GM20431 (cell line): ENCODE data around the gene CCDC3.
"Not testable (repeated sequence)": the region's sequence is repeated elsewhere in the genome, so short reads cannot be mapped to it uniquely, and the experiment has no call there.

Source experiments
- in situ Hi-C: fragments of 300-500 bp; cut with MseI, MboI; formaldehyde crosslinking; loops from one replicate; pipeline ENCODE4 v1.15.0; 2020; ENCODE audit warnings: low sequenced_read_pairs; ENCODE audit not compliant: unreplicated experiment

CCDC3 gene

GRCh38 chr10:13001041-13001886, at the start of gene CCDC3:
TSS of gene CCDC3 (minus strand) at chr10:13001713. CDS start at chr10:13001570, 143 bp downstream.
- in situ Hi-C loops, result no loop called here

DNA sequence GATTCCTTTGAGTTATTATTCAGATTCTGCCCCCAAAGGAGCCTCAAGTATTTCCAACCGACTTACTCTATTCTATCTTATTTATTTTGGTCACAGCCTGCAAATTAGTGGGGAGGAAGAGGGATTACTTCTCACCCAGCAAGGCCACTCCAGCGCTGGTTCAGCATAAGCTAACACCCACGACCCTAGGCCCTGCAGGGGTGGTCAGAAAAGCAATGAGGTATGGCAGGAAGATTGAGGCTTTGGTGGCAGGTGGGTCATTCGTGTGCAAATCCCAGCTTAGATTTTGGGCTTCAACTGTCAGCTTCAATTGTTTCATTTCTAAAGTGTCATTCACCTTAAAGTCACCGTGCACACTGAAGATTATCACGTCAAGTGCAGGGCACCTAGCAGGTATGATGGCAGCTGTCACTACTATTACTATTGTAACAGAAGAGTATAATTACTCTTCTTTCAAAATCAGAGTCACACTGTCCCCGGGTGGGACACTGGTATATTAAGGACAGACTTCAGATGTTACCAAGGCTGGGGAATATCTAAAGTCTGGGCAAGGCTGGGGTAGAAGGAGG, 49.7 kb upstream of the CCDC3 start:
- in situ Hi-C loops, result no loop called here

- in situ Hi-C loops, result no loop called here
These were observed 48.4 kb upstream of the CCDC3 start for GRCh38 chr10:13049774-13050420.

DNA sequence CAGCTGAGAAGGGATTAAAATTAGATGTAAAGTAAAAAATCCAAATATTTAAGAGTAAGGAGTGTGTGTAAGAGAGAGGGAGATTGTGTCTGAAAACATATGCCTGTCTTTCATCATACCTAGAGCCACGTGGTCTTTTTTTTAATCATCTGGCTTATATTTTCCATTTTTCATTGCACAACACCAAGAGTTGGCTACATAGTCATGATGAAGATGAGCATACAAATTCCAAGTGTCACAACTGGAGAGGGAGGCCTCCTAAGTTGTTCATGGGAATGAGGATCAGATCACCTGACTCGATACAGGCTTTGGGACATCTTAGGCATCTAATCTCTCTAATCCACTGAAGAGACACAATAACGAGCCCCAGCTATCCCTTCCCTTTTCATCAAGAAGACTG, 47.2 kb upstream of the CCDC3 start:
- in situ Hi-C loops, result no loop called here

- in situ Hi-C loops, result no loop called here
These were observed 46.2 kb upstream of the CCDC3 start for GRCh38 chr10:13047529-13048206.

DNA sequence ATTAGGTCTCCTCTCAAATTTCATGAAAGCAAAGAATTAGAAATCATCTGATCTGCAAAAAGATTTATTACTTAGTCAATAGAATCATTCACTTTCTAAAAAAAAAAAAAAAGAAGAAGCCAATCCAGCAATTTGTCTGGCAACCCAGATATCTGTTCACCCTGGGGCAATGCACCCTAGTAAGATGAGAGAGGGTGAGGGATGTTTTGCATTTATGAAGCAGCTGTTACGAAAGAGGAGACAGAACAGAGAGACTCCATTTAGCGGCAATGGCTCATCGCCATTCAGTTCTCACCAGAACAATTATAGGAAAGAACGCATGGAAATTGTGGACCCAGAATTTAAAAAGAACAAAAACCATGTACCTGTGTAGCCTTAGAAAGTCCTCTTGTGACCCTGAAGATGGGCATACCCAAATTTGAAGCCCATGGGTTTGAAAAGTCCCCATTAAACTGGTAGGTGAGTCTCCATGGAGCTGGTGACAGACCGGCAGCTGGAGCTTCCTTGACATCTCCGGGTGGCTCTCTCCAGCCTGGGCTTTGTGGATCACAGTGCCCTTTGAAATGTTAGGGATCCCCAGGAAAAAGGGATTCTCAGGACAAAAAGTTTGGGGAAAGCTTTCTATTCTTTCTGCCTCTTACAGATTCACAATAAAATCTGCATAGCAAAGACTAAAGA, 45.5 kb upstream of the CCDC3 start:
- in situ Hi-C loops, result no loop called here

GRCh38 chr10:13043520-13043919, 42.0 kb upstream of the CCDC3 start:
- in situ Hi-C loops, result no loop called here

GRCh38 chr10:13039761-13040160, 38.2 kb upstream of the CCDC3 start:
- in situ Hi-C loops, result no loop called here

- in situ Hi-C loops, result no loop called here
These were observed 36.9 kb upstream of the CCDC3 start for GRCh38 chr10:13038391-13038790.

DNA sequence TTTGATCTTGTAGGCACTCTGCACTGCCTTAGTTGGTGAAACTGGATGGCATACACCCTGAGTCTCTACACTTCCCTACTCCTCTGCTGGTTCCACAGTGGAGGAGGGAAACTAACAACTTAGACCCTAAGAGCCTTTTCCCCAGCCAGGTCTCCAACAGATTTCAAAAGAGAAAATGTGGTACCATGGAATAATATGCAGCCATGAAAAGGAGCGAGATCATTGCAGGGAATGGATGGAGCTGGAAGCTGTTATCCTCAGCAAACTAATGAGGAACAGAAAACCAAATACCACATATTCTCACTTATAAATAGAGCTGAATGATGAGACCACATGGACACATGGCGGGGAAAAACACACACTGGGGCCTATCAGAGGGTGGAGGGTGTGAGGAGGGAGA, 36.3 kb upstream of the CCDC3 start:
- in situ Hi-C loops, result no loop called here

DNA sequence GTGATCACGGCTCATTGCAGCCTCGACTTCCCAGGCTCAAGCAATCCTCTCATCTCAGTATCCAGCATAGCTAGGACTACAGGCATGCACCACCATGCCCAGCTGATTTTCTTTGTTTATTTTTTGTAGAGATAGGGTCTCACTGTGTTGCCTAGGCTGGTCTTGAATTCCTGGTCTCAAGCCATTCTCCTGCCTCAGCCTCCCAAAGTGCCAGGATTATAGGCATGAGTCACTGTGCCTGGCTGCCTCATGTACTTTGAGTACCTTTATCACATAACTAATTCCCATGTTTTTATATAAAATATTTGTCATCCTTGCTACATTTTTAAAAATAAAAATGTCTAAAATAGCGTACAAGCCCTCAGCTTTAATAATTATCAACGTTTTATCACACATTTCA, 35.3 kb upstream of the CCDC3 start:
- in situ Hi-C loops, result no loop called here

GRCh38 chr10:13035731-13036130, 34.2 kb upstream of the CCDC3 start:
- in situ Hi-C loops, result not testable (repeated sequence)

- in situ Hi-C loops, result no loop called here
These were observed 25.4 kb upstream of the CCDC3 start for GRCh38 chr10:13026873-13027272.

DNA sequence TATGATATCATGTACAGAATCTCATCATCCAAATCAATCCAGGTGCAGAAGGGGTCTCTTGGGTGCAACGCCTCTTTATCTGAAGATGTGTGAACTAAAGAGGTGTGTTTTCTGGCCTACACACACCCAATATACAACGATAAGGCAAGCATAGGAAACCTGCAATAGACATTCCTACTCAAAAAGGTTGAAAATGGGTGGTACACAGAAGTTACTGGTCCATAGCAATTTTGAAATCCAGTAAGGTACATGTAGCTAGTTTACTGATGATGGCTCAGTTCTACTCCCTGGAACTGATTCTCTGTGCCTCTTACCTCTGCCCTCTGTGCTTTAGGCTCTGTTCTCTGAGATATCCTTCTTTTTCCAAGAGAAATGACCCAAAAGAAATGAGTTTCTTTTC, 22.2 kb upstream of the CCDC3 start:
- in situ Hi-C loops, result no loop called here

GRCh38 chr10:13019280-13019679, 17.8 kb upstream of the CCDC3 start:
- in situ Hi-C loops, result no loop called here

GRCh38 chr10:13018171-13018570, 16.7 kb upstream of the CCDC3 start:
- in situ Hi-C loops, result no loop called here

DNA sequence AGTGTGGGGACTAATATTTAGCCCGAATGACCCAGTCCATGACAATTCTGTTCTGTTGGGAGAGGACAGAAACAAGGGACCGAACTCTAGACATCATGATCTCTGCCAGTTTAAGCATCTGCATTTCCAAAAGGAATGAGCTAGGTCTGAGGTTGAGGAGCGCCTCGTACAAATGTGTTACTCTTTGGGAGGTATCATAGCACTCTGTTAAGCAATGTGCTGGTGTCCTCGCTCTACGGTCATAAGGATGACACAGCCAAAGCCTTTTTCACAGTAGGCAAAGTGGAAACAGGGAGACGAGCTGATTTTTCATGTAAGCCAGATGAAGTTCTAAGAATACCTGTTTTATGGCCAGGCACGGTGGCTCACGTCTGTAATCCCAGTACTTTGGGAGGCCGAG, 15.4 kb upstream of the CCDC3 start:
- in situ Hi-C loops, result no loop called here

DNA sequence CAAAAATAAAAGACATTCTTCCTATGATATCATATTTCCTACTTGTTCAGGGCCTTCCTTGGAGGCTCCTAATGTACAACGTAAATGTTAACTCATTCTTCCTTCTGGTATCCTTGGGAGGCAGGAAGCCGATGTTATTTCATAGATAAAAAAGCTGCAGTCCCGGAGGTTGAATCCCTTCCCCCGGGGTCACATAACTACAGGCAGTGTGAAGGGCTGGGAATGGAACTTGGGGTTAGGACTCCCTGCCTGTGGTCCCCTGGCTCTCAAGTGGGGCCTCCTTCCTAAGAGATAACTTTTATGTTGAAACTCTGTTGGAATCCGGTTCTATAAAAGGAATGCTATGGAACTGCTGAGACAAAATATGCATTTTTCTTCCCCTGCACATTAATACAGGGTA, 14.9 kb upstream of the CCDC3 start:
- in situ Hi-C loops, result no loop called here

- in situ Hi-C loops, result no loop called here
These were observed 4.5 kb upstream of the CCDC3 start for GRCh38 chr10:13006037-13006436.

DNA sequence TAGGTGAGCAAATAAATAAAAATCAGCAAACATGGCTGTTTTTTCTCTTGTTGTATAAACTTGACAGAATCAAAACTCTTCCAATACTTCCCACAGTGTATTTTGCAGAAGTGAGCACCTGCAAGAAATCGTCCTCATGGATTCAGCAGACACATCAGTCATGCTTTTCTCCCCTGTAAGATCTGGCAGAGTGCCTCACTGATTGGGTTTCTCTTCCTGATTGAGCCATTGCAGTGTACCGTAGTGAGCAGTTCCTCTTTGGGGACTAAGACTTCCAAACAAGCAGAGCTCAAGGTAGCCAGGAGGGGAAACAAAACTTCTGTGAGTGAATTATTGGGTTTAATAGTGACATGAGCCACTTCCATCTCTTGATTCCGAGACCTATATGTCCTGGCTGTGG, 2.2 kb upstream of the CCDC3 start:
- in situ Hi-C loops, result no loop called here
